C4-2B (cell line): ENCODE measurements around the gene DCDC2.

Experiments used
- H3K27ac ChIP-seq: fragments of 450-650 bp; 2 replicates; pipeline ENCODE4 v1.5.1; 2017
- CTCF ChIP-seq: fragments of 450-650 bp; conservative IDR thresholded peaks from 2 replicates; pipeline ENCODE4 v1.5.1; 2017; ENCODE audit warnings: mild to moderate bottlenecking
- ZFX ChIP-seq: fragments of 450-650 bp; IDR thresholded peaks from 2 replicates; pipeline ENCODE4 v1.6.1; 2017

The DCDC2 gene

GRCh38 chr6:24125980-24126379 lies 231.9 kb downstream of the DCDC2 start, which contains the start of gene NRSN1:
NRSN1 (plus strand) TSS chr6:24126215; CDS start chr6:24134328, 8,113 bp downstream.
- no peak for TF ChIP-seq ZFX
- no peak for TF ChIP-seq CTCF
- H3K27ac ChIP-seq = no peak within 1 kb of the TSS

GRCh38 chr6:24122139-24122538 lies 235.7 kb downstream of the DCDC2 start:
- H3K27ac ChIP-seq = no peak overlapping the region
- TF ChIP-seq CTCF = no peak
- TF ChIP-seq ZFX = no peak
